NT2/D1 (cell line): ENCODE measurements around the gene FN3K.
"Not testable (repeated sequence)": the region's sequence is repeated elsewhere in the genome, so short reads cannot be mapped to it uniquely, and the experiment has no call there.

ENCODE experiments used
- DNase-seq: peaks from one replicate; pipeline ENCODE4 v3.0.0-alpha.2; 2011; ENCODE audit warnings: low read depth, low spot score
- H3K27me3 ChIP-seq: 2 replicates; pipeline ENCODE4 v1.6.0; 2011; ENCODE audit warnings: mild to moderate bottlenecking; ENCODE audit not compliant: insufficient read length, insufficient read depth
- H3K36me3 ChIP-seq: 2 replicates; pipeline ENCODE4 v1.6.1; 2011; ENCODE audit warnings: mild to moderate bottlenecking, low read length, mixed read lengths; ENCODE audit not compliant: insufficient read depth, insufficient read length
- H3K4me1 ChIP-seq: 2 replicates; pipeline ENCODE4 v1.5.1; 2011; ENCODE audit not compliant: insufficient read depth, insufficient read length
- H3K4me3 ChIP-seq: 2 replicates; pipeline ENCODE4 v1.5.1; 2011; ENCODE audit warnings: low read depth; ENCODE audit not compliant: insufficient read length
- H3K9ac ChIP-seq: 2 replicates; pipeline ENCODE4 v1.6.0; 2011; ENCODE audit warnings: low read depth; ENCODE audit not compliant: insufficient read length
- H3K9me3 ChIP-seq: 2 replicates; pipeline ENCODE4 v1.5.1; 2011; ENCODE audit warnings: mild to moderate bottlenecking, low read length; ENCODE audit not compliant: insufficient read depth
- SUZ12 ChIP-seq: IDR thresholded peaks from 2 replicates; pipeline ENCODE4 v1.6.1; 2011; ENCODE audit not compliant: insufficient read length, insufficient read depth; ENCODE audit errors: extremely low read depth
- YY1 ChIP-seq: IDR thresholded peaks from 2 replicates; pipeline ENCODE4 v1.6.1; 2011; ENCODE audit not compliant: insufficient read length, insufficient read depth
- ZNF274 ChIP-seq: IDR thresholded peaks from 2 replicates; pipeline ENCODE4 v1.6.1; 2011; ENCODE audit warnings: mild to moderate bottlenecking, low read depth, low read length

FN3K gene

GRCh38 chr17:82780971-82781893, 45.8 kb downstream of the FN3K start:
- Histone ChIP-seq H3K9ac (peak overlapping the region; percentile 26), H3K4me1 (peaks cover 15% of the 10 kb centered on the region), H3K36me3 (peaks cover 65% of the 10 kb centered on the region), H3K9me3 (no peaks in the 10 kb centered on the region; the same call in 1 of the 2 replicates), H3K27me3 (no peaks in the 10 kb centered on the region), H3K4me3 (no peak overlapping the region)
- DNase-seq: no peak
- TF ChIP-seq ZNF274: no peak
- no peak for TF ChIP-seq YY1
- TF ChIP-seq SUZ12: no peak

GRCh38 chr17:82781894-82782274, 46.5 kb downstream of the FN3K start:
- no peak for TF ChIP-seq YY1
- TF ChIP-seq SUZ12: no peak
- no peak for TF ChIP-seq ZNF274
- DNase-seq: peak; percentile 36
- Histone ChIP-seq H3K27me3 (no peaks in the 10 kb centered on the region), H3K36me3 (peaks cover 61% of the 10 kb centered on the region), H3K4me3 (no peak overlapping the region), H3K9ac (no peak overlapping the region), H3K4me1 (peaks cover 18% of the 10 kb centered on the region), H3K9me3 (no peaks in the 10 kb centered on the region)

- H3K4me3 ChIP-seq: no peak overlapping the region
- no peak overlapping the region for H3K9ac ChIP-seq
- H3K36me3 ChIP-seq: peaks cover 64% of the 10 kb centered on the region
- H3K9me3 ChIP-seq: no peaks in the 10 kb centered on the region
- no peaks in the 10 kb centered on the region for H3K27me3 ChIP-seq
- TF ChIP-seq SUZ12 (no peak), ZNF274 (no peak), YY1 (no peak)
- DNase-seq: no peak
- H3K4me1 ChIP-seq: peaks cover 18% of the 10 kb centered on the region
Measured at GRCh38 chr17:82782657-82783207, 47.3 kb downstream of the FN3K start.

GRCh38 chr17:82783498-82783897, 48.1 kb downstream of the FN3K start:
- Histone ChIP-seq H3K36me3 (peaks cover 64% of the 10 kb centered on the region), H3K4me3 (no peak overlapping the region), H3K27me3 (no peaks in the 10 kb centered on the region), H3K9me3 (no peaks in the 10 kb centered on the region), H3K4me1 (peaks cover 18% of the 10 kb centered on the region), H3K9ac (no peak overlapping the region)
- no peak for DNase-seq
- TF ChIP-seq YY1 (no peak), SUZ12 (no peak), ZNF274 (no peak)

- peaks cover 16% of the 10 kb centered on the region for H3K4me1 ChIP-seq
- H3K9me3 ChIP-seq, DNase-seq, H3K9ac ChIP-seq, H3K4me3 ChIP-seq, H3K27me3 ChIP-seq: not testable (repeated sequence)
- peaks cover 66% of the 10 kb centered on the region for H3K36me3 ChIP-seq
Measured at GRCh38 chr17:82785581-82785980, 50.2 kb downstream of the FN3K start.

- Histone ChIP-seq H3K27me3 (no peaks in the 10 kb centered on the region), H3K9me3 (no peaks in the 10 kb centered on the region), H3K36me3 (peaks cover 63% of the 10 kb centered on the region), H3K9ac (no peak overlapping the region), H3K4me3 (no peak overlapping the region), H3K4me1 (peaks cover 13% of the 10 kb centered on the region)
- TF ChIP-seq ZNF274 (no peak), YY1 (no peak), SUZ12 (no peak)
- no peak for DNase-seq
Measured at GRCh38 chr17:82786427-82786826, 51.0 kb downstream of the FN3K start.

GRCh38 chr17:82787081-82787848, 51.9 kb downstream of the FN3K start:
- no peak overlapping the region for H3K9ac ChIP-seq

More at GRCh38 chr17:82787081-82787848, 51.9 kb downstream of the FN3K start:
- Histone ChIP-seq H3K36me3 (peaks cover 55% of the 10 kb centered on the region), H3K4me1 (peaks cover 11% of the 10 kb centered on the region), H3K4me3 (no peak overlapping the region), H3K27me3 (no peaks in the 10 kb centered on the region), H3K9me3 (no peaks in the 10 kb centered on the region)
- TF ChIP-seq SUZ12: no peak
- no peak for TF ChIP-seq ZNF274
- no peak for TF ChIP-seq YY1
- no peak for DNase-seq
